Measurements from ENCODE around the gene NCF4. TPM values are rescaled to one million over a fixed set of nuclear protein-coding genes. Genes with fewer than 3 reads are reported as not detected.

Gene NCF4
- total and polyA plus RNA-seq, 11 donors = 1.9 to 33.3 (median 4.5) TPM

DNA sequence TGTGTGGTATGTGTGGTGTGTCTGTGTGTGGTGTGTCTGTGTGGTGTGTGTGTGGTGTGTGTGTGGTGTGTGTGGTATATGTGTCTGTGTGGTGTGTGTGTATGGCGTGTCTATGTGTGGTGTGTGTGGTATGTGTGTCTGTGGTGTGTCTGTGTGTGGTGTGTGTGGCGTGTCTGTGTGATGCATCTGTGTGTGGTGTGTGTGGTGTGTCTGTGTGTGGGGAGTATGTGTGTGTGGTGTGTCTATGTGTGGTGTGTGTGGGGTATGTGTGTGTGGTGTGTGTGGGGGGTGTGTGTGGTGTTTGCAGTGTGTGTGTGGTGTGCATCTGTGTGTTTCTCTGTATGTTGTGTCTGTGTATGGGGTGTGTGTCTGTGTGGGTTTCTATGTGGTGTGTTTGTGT, 36.2 kb upstream of the NCF4 start:
- TF ChIP-seq, protein P1, sequence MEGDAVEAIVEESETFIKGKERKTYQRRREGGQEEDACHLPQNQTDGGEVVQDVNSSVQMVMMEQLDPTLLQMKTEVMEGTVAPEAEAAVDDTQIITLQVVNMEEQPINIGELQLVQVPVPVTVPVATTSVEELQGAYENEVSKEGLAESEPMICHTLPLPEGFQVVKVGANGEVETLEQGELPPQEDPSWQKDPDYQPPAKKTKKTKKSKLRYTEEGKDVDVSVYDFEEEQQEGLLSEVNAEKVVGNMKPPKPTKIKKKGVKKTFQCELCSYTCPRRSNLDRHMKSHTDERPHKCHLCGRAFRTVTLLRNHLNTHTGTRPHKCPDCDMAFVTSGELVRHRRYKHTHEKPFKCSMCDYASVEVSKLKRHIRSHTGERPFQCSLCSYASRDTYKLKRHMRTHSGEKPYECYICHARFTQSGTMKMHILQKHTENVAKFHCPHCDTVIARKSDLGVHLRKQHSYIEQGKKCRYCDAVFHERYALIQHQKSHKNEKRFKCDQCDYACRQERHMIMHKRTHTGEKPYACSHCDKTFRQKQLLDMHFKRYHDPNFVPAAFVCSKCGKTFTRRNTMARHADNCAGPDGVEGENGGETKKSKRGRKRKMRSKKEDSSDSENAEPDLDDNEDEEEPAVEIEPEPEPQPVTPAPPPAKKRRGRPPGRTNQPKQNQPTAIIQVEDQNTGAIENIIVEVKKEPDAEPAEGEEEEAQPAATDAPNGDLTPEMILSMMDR (IDR thresholded peaks at IDR 0.05) = no peak
- TF ChIP-seq POLR2A (IDR thresholded peaks at IDR 0.05) = no peak
- 94 to 98% (median 96%) methylated on average over 2 of the region's 2 CpGs for WGBS, 4 donors
- H3K36me3 ChIP-seq = no peaks in the 10 kb centered on the region
- intact Hi-C loops (cut with DNase I) = no loop called here
- H3K27me3 ChIP-seq = peaks cover 0 to 59% (median 20%) of the 10 kb centered on the region in 9 donors
- no peaks in the 10 kb centered on the region for H3K9me3 ChIP-seq
- no peak for DNase-seq
- H3K4me3 ChIP-seq = no peak overlapping the region
- H3K4me1 ChIP-seq = no peaks in the 10 kb centered on the region
- ATAC-seq = no peak
- H3K27ac ChIP-seq = no peak overlapping the region

- ATAC-seq = no peak
- H3K27me3 ChIP-seq = peaks cover 0 to 50% (median 7%) of the 10 kb centered on the region in 9 donors
- 86 to 90% (median 89%) methylated on average over 6 of the region's 6 CpGs for WGBS, 4 donors
- intact Hi-C loops (cut with DNase I) = no loop called here
- TF ChIP-seq POLR2A (IDR thresholded peaks at IDR 0.05) = no peak
- TF ChIP-seq, protein P1 (IDR thresholded peaks at IDR 0.05) = no peak
- no peaks in the 10 kb centered on the region for H3K9me3 ChIP-seq
- no peaks in the 10 kb centered on the region for H3K36me3 ChIP-seq
- H3K4me3 ChIP-seq = no peak overlapping the region
- H3K27ac ChIP-seq = no peak overlapping the region
- no peak for DNase-seq
- no peaks in the 10 kb centered on the region for H3K4me1 ChIP-seq
Observed at GRCh38 chr22:36826262-36826661, 34.5 kb upstream of the NCF4 start.

GRCh38 chr22:36828815-36829214, 32.0 kb upstream of the NCF4 start:
- Histone ChIP-seq H3K27ac (no peak overlapping the region), H3K4me3 (no peak overlapping the region), H3K36me3 (no peaks in the 10 kb centered on the region), H3K4me1 (peaks cover 0 to 9% (median 0%) of the 10 kb centered on the region in 12 donors), H3K27me3 (peaks cover 0 to 37% (median 6%) of the 10 kb centered on the region in 9 donors), H3K9me3 (peaks cover 0 to 4% (median 0%) of the 10 kb centered on the region in 12 donors)
- DNase-seq (no peak), ATAC-seq (no peak)
- TF ChIP-seq POLR2A (IDR thresholded peaks at IDR 0.05) = no peak
- TF ChIP-seq, protein P1 (IDR thresholded peaks at IDR 0.05) = no peak
- 58 to 62% (median 60%) methylated on average over 3 of the region's 3 CpGs for WGBS, 4 donors
- intact Hi-C loops (cut with DNase I) = no loop called here

GRCh38 chr22:36829370-36830002, 31.3 kb upstream of the NCF4 start:
- no peak for ATAC-seq
- no peak overlapping the region for H3K27ac ChIP-seq
- WGBS, 4 donors = 61 to 82% (median 79%) methylated on average over 5 of the region's 5 CpGs
- no peak overlapping the region for H3K4me3 ChIP-seq
- H3K27me3 ChIP-seq = peaks cover 0 to 39% (median 6%) of the 10 kb centered on the region in 9 donors
- H3K36me3 ChIP-seq = no peaks in the 10 kb centered on the region
- TF ChIP-seq, protein P1 (IDR thresholded peaks at IDR 0.05) = no peak
- no peak for TF ChIP-seq POLR2A (IDR thresholded peaks at IDR 0.05)
- no peak for DNase-seq
- H3K9me3 ChIP-seq = peaks cover 0 to 4% (median 0%) of the 10 kb centered on the region in 12 donors
- intact Hi-C loops (cut with DNase I) = no loop called here
- peaks cover 0 to 9% (median 0%) of the 10 kb centered on the region in 12 donors for H3K4me1 ChIP-seq
